ENCODE measurements around the gene CRYGN.

- no peak for TF ChIP-seq POLR2A (IDR thresholded peaks at IDR 0.05)
- TF ChIP-seq CTCF (IDR thresholded peaks at IDR 0.05), result no peak
Observed at GRCh38 chr7:151444632-151445031, 4.7 kb upstream of the CRYGN start.
